Calu3 (cell line): ENCODE results near the gene GRM7. TPM values are rescaled to one million over a fixed set of nuclear protein-coding genes. Genes with fewer than 3 reads are reported as not detected.

Source experiments
- BruUV-seq: library from RNA; stranded (reverse); fragments of 400-500 nt; replicated peaks from 2 replicates; lab custom pipeline; 2021; lab: Mats Ljungman, UMichigan
- CTCF ChIA-PET: fragments of 300-600 bp; sonication (Branson Sonifier 250); formaldehyde crosslinking; loops from one replicate; lab custom pipeline; 2022; ENCODE audit warnings: antibody characterized with exemption; lab: Charles Lee
- DNase-seq: peaks from one replicate; pipeline ENCODE4 v3.0.0; 2022
- H3K27ac Mint-ChIP-seq: one replicate; pipeline ENCODE4 v1.8.0; 2022; ENCODE audit warnings: mixed read lengths; ENCODE audit not compliant: unreplicated experiment
- H3K27me3 Mint-ChIP-seq: one replicate; pipeline ENCODE4 v1.8.0; 2022; ENCODE audit warnings: mixed read lengths; ENCODE audit not compliant: unreplicated experiment
- H3K36me3 Mint-ChIP-seq: one replicate; pipeline ENCODE4 v1.8.0; 2022; ENCODE audit warnings: mild to moderate bottlenecking, moderate library complexity, mixed read lengths; ENCODE audit not compliant: insufficient read depth, unreplicated experiment
- H3K4me1 Mint-ChIP-seq: one replicate; pipeline ENCODE4 v1.8.0; 2022; ENCODE audit warnings: mild to moderate bottlenecking, low read depth, mixed read lengths; ENCODE audit not compliant: unreplicated experiment
- H3K4me3 Mint-ChIP-seq: one replicate; pipeline ENCODE4 v1.8.0; 2022; ENCODE audit warnings: mild to moderate bottlenecking, low read depth, moderate library complexity, mixed read lengths; ENCODE audit not compliant: unreplicated experiment
- H3K9me3 Mint-ChIP-seq: one replicate; pipeline ENCODE4 v1.8.0; 2022; ENCODE audit warnings: low read depth, mixed read lengths; ENCODE audit not compliant: unreplicated experiment
- intact Hi-C: fragments of 100-400 bp; cut with micrococcal nuclease; formaldehyde crosslinking; loops from one replicate; pipeline ENCODE4 v1.10.0; 2022; ENCODE audit not compliant: unreplicated experiment
- total RNA-seq: library from RNA; stranded (reverse); gene quantifications from 2 replicates; pipeline ENCODE4 v1.2.3, GENCODE V29; 2022
- TF ChIP-seq, protein P1 (sequence below): fragments of 200-600 bp; IDR thresholded peaks from one replicate; pipeline ENCODE4 v1.8.0; 2022; ENCODE audit warnings: antibody characterized with exemption; ENCODE audit not compliant: unreplicated experiment

GRM7 gene
- total RNA-seq, 1 experiment from 2014 or later: not detected

DNA sequence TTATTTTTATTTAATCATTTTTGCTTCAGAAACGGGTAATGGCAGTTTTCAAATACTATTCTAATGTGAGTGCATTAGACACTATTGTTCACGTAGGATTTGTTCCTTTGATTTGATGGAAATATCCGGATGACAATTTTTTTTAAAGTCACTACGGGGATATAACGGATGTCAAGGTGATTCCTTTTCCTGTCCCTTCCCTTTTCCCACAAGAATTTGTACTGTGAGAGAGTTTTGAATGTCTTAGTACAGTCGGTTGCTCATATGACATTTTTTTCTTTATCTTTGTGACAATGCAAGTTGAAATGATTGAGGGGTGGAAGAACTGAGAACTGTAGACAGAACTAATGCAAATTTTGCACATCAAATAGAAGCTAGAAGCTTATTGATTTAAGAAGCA is 209.5 kb downstream of the GRM7 start:
- H3K9me3 Mint-ChIP-seq: peaks cover 15% of the 10 kb centered on the region
- no TSS peak for BruUV-seq
- H3K27me3 Mint-ChIP-seq: no peaks in the 10 kb centered on the region
- no peaks in the 10 kb centered on the region for H3K36me3 Mint-ChIP-seq
- no peak overlapping the region for H3K4me3 Mint-ChIP-seq
- H3K4me1 Mint-ChIP-seq: no peaks in the 10 kb centered on the region
- CTCF ChIA-PET: no interaction called here
- TF ChIP-seq, protein P1, sequence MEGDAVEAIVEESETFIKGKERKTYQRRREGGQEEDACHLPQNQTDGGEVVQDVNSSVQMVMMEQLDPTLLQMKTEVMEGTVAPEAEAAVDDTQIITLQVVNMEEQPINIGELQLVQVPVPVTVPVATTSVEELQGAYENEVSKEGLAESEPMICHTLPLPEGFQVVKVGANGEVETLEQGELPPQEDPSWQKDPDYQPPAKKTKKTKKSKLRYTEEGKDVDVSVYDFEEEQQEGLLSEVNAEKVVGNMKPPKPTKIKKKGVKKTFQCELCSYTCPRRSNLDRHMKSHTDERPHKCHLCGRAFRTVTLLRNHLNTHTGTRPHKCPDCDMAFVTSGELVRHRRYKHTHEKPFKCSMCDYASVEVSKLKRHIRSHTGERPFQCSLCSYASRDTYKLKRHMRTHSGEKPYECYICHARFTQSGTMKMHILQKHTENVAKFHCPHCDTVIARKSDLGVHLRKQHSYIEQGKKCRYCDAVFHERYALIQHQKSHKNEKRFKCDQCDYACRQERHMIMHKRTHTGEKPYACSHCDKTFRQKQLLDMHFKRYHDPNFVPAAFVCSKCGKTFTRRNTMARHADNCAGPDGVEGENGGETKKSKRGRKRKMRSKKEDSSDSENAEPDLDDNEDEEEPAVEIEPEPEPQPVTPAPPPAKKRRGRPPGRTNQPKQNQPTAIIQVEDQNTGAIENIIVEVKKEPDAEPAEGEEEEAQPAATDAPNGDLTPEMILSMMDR: no peak
- intact Hi-C loops: no loop called here
- DNase-seq: no peak
- H3K27ac Mint-ChIP-seq: no peak overlapping the region

DNA sequence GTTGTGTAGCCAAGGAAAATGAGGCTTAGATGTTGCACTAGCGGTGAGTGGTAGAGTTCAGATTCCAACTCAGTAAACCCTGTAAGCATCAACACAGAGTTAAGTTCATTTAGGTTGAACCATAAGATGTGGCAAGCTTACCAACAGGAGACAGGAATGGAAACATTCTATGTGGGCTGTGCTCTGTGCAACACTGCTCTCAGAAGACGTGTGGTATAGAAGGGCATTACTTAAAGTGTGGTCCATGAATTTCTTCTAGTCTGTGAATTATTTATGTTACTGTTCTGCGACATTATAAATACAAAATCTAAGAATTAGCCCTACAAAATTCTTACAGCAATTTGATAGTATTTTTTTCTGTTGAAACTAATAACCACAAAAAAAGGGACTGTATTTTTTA is 213.3 kb downstream of the GRM7 start:
- intact Hi-C loops: no loop called here
- H3K9me3 Mint-ChIP-seq: peaks cover 4% of the 10 kb centered on the region
- BruUV-seq: no TSS peak
- H3K4me1 Mint-ChIP-seq: no peaks in the 10 kb centered on the region
- DNase-seq: no peak
- CTCF ChIA-PET: no interaction called here
- H3K27me3 Mint-ChIP-seq: no peaks in the 10 kb centered on the region
- TF ChIP-seq, protein P1: no peak
- H3K4me3 Mint-ChIP-seq: no peak overlapping the region
- no peak overlapping the region for H3K27ac Mint-ChIP-seq
- H3K36me3 Mint-ChIP-seq: no peaks in the 10 kb centered on the region

DNA sequence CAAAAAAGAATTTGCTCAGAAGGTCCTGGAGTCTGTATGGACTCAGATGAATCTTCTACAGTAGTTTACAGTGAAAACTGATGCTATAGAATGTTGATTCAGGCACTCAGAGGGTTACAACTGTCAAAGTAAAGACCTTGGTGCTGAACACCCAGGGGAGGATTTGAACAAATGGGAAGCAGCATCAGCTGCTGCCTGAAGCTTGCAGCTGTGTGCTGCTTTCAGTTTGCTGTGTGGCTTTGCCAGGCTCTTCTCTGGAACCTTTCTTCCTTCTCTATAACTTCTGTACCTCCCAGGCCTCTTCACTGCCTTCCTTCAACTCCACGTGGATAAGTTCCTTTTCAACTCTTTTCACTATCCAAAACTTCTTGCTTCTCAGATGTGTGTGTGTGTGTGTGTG is 214.2 kb downstream of the GRM7 start:
- Mint-ChIP-seq H3K36me3 (no peaks in the 10 kb centered on the region), H3K27me3 (no peaks in the 10 kb centered on the region), H3K4me3 (no peak overlapping the region), H3K4me1 (no peaks in the 10 kb centered on the region), H3K27ac (no peak overlapping the region), H3K9me3 (peaks cover 4% of the 10 kb centered on the region)
- no peak for DNase-seq
- intact Hi-C loops: no loop called here
- TF ChIP-seq, protein P1: no peak
- CTCF ChIA-PET: no interaction called here
- BruUV-seq: no TSS peak

DNA sequence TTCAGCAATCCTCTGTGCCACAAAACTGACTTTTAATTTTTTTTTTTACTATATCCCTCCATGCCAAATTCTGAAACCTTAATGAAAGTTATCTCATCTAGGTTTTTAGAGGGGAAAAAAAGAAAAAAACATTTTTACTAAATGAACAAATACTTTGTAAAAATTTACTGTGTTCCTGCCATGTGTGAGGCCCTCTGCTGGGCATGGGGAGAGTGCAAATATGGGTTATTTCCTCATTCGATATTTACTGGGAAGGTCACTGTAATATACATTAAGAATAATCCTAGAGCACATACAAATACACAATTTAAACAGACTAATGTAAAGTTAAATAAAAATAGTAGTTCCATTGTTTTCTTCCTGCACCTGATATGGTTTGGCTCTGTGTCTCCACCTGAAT is 215.0 kb downstream of the GRM7 start:
- no TSS peak for BruUV-seq
- DNase-seq: no peak

More for the DNA sequence above, 215.0 kb downstream of the GRM7 start:
- Mint-ChIP-seq H3K9me3 (peaks cover 4% of the 10 kb centered on the region), H3K4me3 (no peak overlapping the region), H3K27ac (no peak overlapping the region), H3K27me3 (no peaks in the 10 kb centered on the region), H3K36me3 (no peaks in the 10 kb centered on the region), H3K4me1 (no peaks in the 10 kb centered on the region)
- TF ChIP-seq, protein P1: no peak
- CTCF ChIA-PET: no interaction called here
- intact Hi-C loops: no loop called here
